Measurements from ENCODE around the gene CD226.
"Not testable (repeated sequence)": the region's sequence is repeated elsewhere in the genome, so short reads cannot be mapped to it uniquely, and the experiment has no call there.

The CD226 gene

GRCh38 chr18:69866212-69866611 lies 81.5 kb downstream of the CD226 start:
- Mint-ChIP-seq H3K27ac (no peak overlapping the region), H3K9me3 (no peaks in the 10 kb centered on the region), H3K4me1 (ENCODE audit: low read depth in 2 of 2) (peaks cover 0 to 5% of the 10 kb centered on the region in 2 donors), H3K4me3 (no peak overlapping the region), H3K27me3 (no peaks in the 10 kb centered on the region), H3K36me3 (ENCODE audit: insufficient read depth) (peaks cover 46% of the 10 kb centered on the region)
- DNase-seq (no peak), ATAC-seq (replicated peaks) (no peak)

- H3K27me3 Mint-ChIP-seq, result no peaks in the 10 kb centered on the region
- H3K36me3 Mint-ChIP-seq (ENCODE audit: insufficient read depth), result peaks cover 41% of the 10 kb centered on the region
- H3K27ac Mint-ChIP-seq, result no peak overlapping the region
- DNase-seq (no peak), ATAC-seq (replicated peaks) (no peak)
- peaks cover 0 to 5% of the 10 kb centered on the region in 2 donors for H3K4me1 Mint-ChIP-seq (ENCODE audit: low read depth in 2 of 2)
- no peaks in the 10 kb centered on the region for H3K9me3 Mint-ChIP-seq
- no peak overlapping the region for H3K4me3 Mint-ChIP-seq
Measured at GRCh38 chr18:69865776-69866175, 81.9 kb downstream of the CD226 start.

- not testable (repeated sequence) for H3K9me3 Mint-ChIP-seq; H3K27ac Mint-ChIP-seq; H3K27me3 Mint-ChIP-seq; H3K4me1 Mint-ChIP-seq (ENCODE audit: low read depth in 2 of 2); H3K4me3 Mint-ChIP-seq; ATAC-seq (replicated peaks); DNase-seq
- peaks cover 37% of the 10 kb centered on the region for H3K36me3 Mint-ChIP-seq (ENCODE audit: insufficient read depth)
Measured at GRCh38 chr18:69864802-69865201, 82.9 kb downstream of the CD226 start.

- Mint-ChIP-seq H3K27ac (no peak overlapping the region), H3K27me3 (no peaks in the 10 kb centered on the region), H3K4me3 (no peak overlapping the region), H3K9me3 (no peaks in the 10 kb centered on the region), H3K4me1 (ENCODE audit: low read depth in 2 of 2) (no peaks in the 10 kb centered on the region), H3K36me3 (ENCODE audit: insufficient read depth) (peaks cover 33% of the 10 kb centered on the region)
- DNase-seq (no peak), ATAC-seq (replicated peaks) (no peak)
Measured at GRCh38 chr18:69858897-69859296, 88.8 kb downstream of the CD226 start.

GRCh38 chr18:69854455-69854854 lies 93.2 kb downstream of the CD226 start:
- DNase-seq, result no peak
- Mint-ChIP-seq H3K36me3 (ENCODE audit: insufficient read depth) (peaks cover 18% of the 10 kb centered on the region), H3K27ac (no peak overlapping the region), H3K27me3 (no peaks in the 10 kb centered on the region), H3K4me3 (no peak overlapping the region), H3K4me1 (ENCODE audit: low read depth in 2 of 2) (peaks cover 0 to 3% of the 10 kb centered on the region in 2 donors), H3K9me3 (no peaks in the 10 kb centered on the region)
- no peak for ATAC-seq (replicated peaks)

GRCh38 chr18:69853051-69853450 lies 94.6 kb downstream of the CD226 start:
- Mint-ChIP-seq H3K27me3 (no peaks in the 10 kb centered on the region), H3K27ac (no peak overlapping the region), H3K9me3 (no peaks in the 10 kb centered on the region), H3K4me1 (ENCODE audit: low read depth in 2 of 2) (peaks cover 0 to 3% of the 10 kb centered on the region in 2 donors), H3K36me3 (ENCODE audit: insufficient read depth) (peaks cover 15% of the 10 kb centered on the region), H3K4me3 (no peak overlapping the region)
- DNase-seq (no peak), ATAC-seq (replicated peaks) (no peak)

- peaks cover 4% of the 10 kb centered on the region for H3K36me3 Mint-ChIP-seq (ENCODE audit: insufficient read depth)
- H3K27ac Mint-ChIP-seq, result no peak overlapping the region
- H3K4me1 Mint-ChIP-seq (ENCODE audit: low read depth in 2 of 2), result no peaks in the 10 kb centered on the region
- DNase-seq, result no peak
- ATAC-seq (replicated peaks), result no peak
- no peaks in the 10 kb centered on the region for H3K9me3 Mint-ChIP-seq
- H3K27me3 Mint-ChIP-seq, result no peaks in the 10 kb centered on the region
- H3K4me3 Mint-ChIP-seq, result no peak overlapping the region
Measured at GRCh38 chr18:69845593-69846506, 101.8 kb downstream of the CD226 start.

- no peaks in the 10 kb centered on the region for H3K9me3 Mint-ChIP-seq
- H3K36me3 Mint-ChIP-seq (ENCODE audit: insufficient read depth), result peaks cover 12% of the 10 kb centered on the region
- H3K27me3 Mint-ChIP-seq, result no peaks in the 10 kb centered on the region
- H3K4me1 Mint-ChIP-seq (ENCODE audit: low read depth in 2 of 2), result no peaks in the 10 kb centered on the region
- no peak overlapping the region for H3K4me3 Mint-ChIP-seq
- ATAC-seq (replicated peaks) (no peak), DNase-seq (no peak)
- H3K27ac Mint-ChIP-seq, result no peak overlapping the region
Measured at GRCh38 chr18:69844656-69845055, 103.0 kb downstream of the CD226 start.

GRCh38 chr18:69843015-69843414 lies 104.7 kb downstream of the CD226 start:
- no peak overlapping the region for H3K27ac Mint-ChIP-seq

GRCh38 chr18:69841117-69841516 lies 106.6 kb downstream of the CD226 start:
- Mint-ChIP-seq H3K4me1 (ENCODE audit: low read depth in 2 of 2) (peaks cover 0 to 7% of the 10 kb centered on the region in 2 donors), H3K9me3 (no peaks in the 10 kb centered on the region)

More at GRCh38 chr18:69843015-69843414, 104.7 kb downstream of the CD226 start:
- H3K4me1 Mint-ChIP-seq (ENCODE audit: low read depth in 2 of 2), result peaks cover 0 to 7% of the 10 kb centered on the region in 2 donors
- ATAC-seq (replicated peaks) (no peak), DNase-seq (no peak)
- no peaks in the 10 kb centered on the region for H3K9me3 Mint-ChIP-seq
- H3K27me3 Mint-ChIP-seq, result no peaks in the 10 kb centered on the region
- no peak overlapping the region for H3K4me3 Mint-ChIP-seq
- H3K36me3 Mint-ChIP-seq (ENCODE audit: insufficient read depth), result peaks cover 16% of the 10 kb centered on the region

GRCh38 chr18:69840445-69840844 lies 107.2 kb downstream of the CD226 start:
- ATAC-seq (replicated peaks) (no peak), DNase-seq (no peak)
- no peak overlapping the region for H3K4me3 Mint-ChIP-seq
- H3K27me3 Mint-ChIP-seq, result no peaks in the 10 kb centered on the region
- H3K4me1 Mint-ChIP-seq (ENCODE audit: low read depth in 2 of 2), result peaks cover 0 to 7% of the 10 kb centered on the region in 2 donors
- no peaks in the 10 kb centered on the region for H3K9me3 Mint-ChIP-seq
- H3K27ac Mint-ChIP-seq, result no peak overlapping the region
- peaks cover 16% of the 10 kb centered on the region for H3K36me3 Mint-ChIP-seq (ENCODE audit: insufficient read depth)

More at GRCh38 chr18:69841117-69841516, 106.6 kb downstream of the CD226 start:
- DNase-seq, result no peak
- no peak for ATAC-seq (replicated peaks)
- Mint-ChIP-seq H3K4me3 (no peak overlapping the region), H3K36me3 (ENCODE audit: insufficient read depth) (peaks cover 16% of the 10 kb centered on the region), H3K27ac (no peak overlapping the region), H3K27me3 (no peaks in the 10 kb centered on the region)

- no peak overlapping the region for H3K27ac Mint-ChIP-seq
- no peaks in the 10 kb centered on the region for H3K27me3 Mint-ChIP-seq
- no peak for DNase-seq
- H3K9me3 Mint-ChIP-seq, result no peaks in the 10 kb centered on the region
- H3K36me3 Mint-ChIP-seq (ENCODE audit: insufficient read depth), result peaks cover 16% of the 10 kb centered on the region
- H3K4me1 Mint-ChIP-seq (ENCODE audit: low read depth in 2 of 2), result peaks cover 0 to 7% of the 10 kb centered on the region in 2 donors
- no peak overlapping the region for H3K4me3 Mint-ChIP-seq
- no peak for ATAC-seq (replicated peaks)
Measured at GRCh38 chr18:69840001-69840400, 107.7 kb downstream of the CD226 start.

GRCh38 chr18:69839497-69839896 lies 108.2 kb downstream of the CD226 start:
- Mint-ChIP-seq H3K27me3 (no peaks in the 10 kb centered on the region), H3K36me3 (ENCODE audit: insufficient read depth) (peaks cover 16% of the 10 kb centered on the region), H3K9me3 (no peaks in the 10 kb centered on the region), H3K27ac (peak overlapping the region in 1 of 2 donors; percentile 33), H3K4me1 (ENCODE audit: low read depth in 2 of 2) (peaks cover 0 to 7% of the 10 kb centered on the region in 2 donors), H3K4me3 (no peak overlapping the region)
- no peak for ATAC-seq (replicated peaks)
- no peak for DNase-seq
